Ovary (tissue), 3 donors: Measurements from ENCODE around the gene HSPE1.

Experiments used
- CTCF ChIP-seq, 3 donors: fragments of 450-650 bp in 2 of 3; fragments of 200-600 bp in 1 of 3; IDR thresholded peaks; one replicate each; pipeline versions ENCODE4 v1.5.1 to v1.8.0; 2016 to 2022; ENCODE audit warnings: antibody characterized with exemption in 3 of 3, mild to moderate bottlenecking in 1 of 3
- EP300 ChIP-seq: sonication (generic); formaldehyde crosslinking; IDR thresholded peaks from one replicate; pipeline ENCODE4 v1.6.1; 2017; ENCODE audit warnings: antibody characterized with exemption
- POLR2A ChIP-seq: fragments of 450-650 bp; IDR thresholded peaks from one replicate; pipeline ENCODE4 v1.6.1; 2017; ENCODE audit warnings: antibody characterized with exemption, mild to moderate bottlenecking, moderate library complexity
- donor health status: DM: no; HTN: no; CAD: no.

GRCh38 chr2:197455428-197455827, 44.8 kb upstream of the HSPE1 start:
- TF ChIP-seq CTCF (IDR thresholded peaks at IDR 0.05) (no peak), POLR2A (no peak), EP300 (no peak)
